Suppressor macrophage treated with lipopolysaccharide for 1 hour (primary cell): ENCODE results near the gene SH3RF3.
"Not testable (repeated sequence)": the region's sequence is repeated elsewhere in the genome, so short reads cannot be mapped to it uniquely, and the experiment has no call there.

ENCODE experiments used
- DNase-seq, 3 donors: peaks; one replicate each; pipeline ENCODE4 v3.0.0-alpha.2; 2020 to 2022

Gene SH3RF3

DNA sequence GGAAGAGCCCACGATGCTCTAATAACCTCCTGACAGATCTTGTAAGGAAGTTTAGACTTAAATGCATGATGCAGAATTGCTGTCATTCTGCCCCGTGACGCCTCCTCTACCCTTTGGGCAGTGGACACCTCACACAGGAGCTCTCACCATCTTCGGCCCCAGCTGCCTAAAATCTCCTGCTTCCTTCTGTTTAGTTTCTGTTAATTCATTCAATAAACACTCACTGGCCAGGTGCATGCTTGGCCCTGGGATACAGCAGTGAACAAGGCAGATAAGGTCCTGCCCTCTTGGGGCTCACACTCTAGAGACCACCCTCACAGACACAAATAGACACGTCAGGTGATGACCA, 403.7 kb downstream of the SH3RF3 start:
- no peak for DNase-seq

DNA sequence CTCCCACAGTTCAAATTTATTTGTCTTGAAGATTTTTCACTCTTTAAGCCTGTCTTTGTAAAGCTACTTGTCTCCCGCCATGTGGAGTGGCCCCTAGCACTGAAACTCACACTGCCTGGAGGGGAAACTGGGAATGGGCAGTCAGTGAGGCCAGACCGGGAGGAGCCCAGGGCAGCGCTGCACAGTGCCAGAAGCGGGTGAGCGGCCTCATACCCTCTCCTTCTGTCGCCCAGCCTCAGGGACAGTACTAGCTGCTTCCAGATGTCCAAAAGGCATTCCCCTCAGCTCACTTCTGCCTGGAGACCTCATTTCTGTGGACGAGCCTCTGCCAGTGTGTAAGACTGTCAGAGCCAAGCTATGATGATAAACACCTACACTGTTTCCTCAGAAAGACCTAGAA, 404.8 kb downstream of the SH3RF3 start:
- no peak for DNase-seq

DNA sequence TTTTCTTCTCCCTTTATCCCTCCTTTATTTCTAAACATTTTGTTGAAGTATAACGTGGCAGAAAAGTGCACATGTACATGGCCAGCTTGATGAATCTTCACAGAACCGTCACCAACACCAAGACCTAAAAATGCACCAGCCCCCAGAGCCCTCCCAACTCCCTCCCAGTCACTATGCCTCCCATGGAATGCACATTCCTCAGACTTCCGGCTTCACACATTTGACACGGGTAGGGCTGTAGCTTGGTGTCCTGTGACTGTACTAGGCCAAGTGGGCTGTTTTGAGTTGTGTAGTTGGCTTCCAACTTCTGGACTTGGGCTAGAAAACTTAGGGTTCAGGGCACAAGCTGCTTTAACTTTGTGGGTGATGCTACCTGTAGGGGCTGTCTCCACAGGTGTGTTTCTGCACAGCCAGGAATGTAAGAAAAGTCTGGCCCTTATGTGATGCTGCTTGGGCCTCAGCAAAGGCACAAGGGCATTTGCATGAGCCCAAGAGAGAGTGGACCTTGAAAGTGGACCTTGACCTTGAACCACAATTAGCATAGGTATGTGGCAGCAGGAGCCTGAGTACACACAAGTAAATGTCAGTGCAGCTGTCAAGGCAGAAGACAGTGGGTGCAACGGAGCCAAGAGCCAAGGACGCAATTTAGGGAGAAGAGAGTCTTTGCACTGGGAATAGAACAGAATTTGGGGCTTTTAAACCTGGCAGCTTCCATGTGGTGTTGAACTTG, 406.4 kb downstream of the SH3RF3 start:
- DNase-seq: no peak

DNA sequence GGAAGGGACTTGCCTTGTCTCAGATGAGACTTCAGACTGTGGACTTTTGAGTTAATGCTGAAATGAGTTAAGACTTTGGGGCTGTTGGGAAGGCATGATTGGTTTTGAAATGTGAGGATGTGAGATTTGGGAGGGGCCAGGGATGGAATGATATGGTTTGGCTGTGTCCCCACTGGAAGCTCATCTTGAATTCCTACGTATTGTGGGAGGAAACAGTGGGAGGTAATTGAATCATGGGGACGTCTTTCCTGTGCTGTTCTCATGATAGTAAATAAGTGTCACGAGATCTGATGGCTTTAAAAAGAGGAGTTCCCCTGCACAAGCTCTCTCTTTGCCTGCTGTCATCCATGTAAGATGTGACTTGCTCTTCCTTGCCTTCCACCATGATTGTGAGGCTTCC, 407.6 kb downstream of the SH3RF3 start:
- not testable (repeated sequence) for DNase-seq

DNA sequence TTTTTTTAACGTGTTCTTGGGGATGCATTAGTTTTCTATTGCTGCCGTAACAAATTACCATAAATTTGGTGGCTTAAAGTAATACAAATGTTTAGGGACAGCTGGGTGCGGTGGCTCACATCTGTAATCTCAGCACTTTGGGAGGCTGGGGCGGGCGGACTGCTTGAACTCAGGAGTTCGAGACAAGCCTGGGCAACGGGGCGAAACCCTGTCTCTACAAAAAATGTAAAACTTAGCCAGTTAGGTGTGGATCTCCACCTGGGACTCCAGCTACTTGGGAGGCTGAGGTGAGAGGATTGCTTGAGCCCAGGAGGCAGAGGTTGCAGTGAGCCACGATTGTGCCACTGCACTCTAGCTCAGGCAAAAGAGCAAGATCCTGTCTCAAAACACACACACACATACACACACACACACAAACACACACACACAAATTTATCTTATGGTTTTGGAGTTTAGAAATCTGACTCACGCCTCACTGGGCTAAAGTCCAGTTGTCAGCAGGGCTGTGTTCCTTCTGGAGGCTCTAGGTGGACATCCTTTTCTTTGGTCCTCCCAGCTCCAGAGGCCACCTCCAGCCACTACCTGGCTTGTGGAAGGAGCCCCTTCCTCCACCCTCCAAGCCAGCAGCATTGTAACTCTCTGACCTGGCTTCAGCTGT, 408.7 kb downstream of the SH3RF3 start:
- no peak for DNase-seq

DNA sequence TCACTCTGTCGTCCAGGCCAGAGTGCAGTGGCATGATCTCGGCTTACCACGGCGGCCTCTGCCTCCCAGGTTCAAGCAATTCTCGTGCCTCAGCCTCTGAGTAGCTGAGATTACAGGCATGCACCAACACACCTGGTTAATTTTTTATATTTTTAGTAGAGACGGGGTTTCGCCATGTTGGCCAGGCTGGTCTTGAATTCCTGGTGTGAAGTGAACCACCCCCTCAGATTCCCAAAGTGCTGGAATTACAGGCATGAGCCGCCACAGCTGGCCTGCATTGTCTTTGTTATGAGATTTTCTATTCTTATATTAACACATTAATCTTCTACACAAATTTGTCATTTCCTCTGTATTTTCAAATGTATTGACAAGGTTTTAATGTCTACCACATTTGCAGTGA, 409.5 kb downstream of the SH3RF3 start:
- DNase-seq: no peak

DNA sequence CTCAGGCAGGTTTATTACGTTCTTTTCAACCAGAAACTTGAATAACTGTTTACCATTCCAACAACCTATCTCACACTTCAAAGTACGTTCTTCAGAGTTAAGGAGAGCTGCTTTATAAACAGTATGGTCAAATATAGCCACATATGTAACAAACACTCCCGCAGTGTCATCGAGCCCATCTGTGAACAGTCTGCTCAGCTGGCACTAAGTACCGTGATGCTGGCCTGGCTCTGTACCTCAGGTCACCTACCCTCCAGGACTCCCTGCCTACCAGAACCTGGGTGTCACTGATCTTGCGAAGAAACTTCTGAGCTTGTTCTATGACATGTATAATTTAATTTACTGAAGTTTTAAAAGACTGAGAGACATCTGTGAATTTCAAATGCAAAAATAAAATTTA, 413.4 kb downstream of the SH3RF3 start:
- DNase-seq: no peak

DNA sequence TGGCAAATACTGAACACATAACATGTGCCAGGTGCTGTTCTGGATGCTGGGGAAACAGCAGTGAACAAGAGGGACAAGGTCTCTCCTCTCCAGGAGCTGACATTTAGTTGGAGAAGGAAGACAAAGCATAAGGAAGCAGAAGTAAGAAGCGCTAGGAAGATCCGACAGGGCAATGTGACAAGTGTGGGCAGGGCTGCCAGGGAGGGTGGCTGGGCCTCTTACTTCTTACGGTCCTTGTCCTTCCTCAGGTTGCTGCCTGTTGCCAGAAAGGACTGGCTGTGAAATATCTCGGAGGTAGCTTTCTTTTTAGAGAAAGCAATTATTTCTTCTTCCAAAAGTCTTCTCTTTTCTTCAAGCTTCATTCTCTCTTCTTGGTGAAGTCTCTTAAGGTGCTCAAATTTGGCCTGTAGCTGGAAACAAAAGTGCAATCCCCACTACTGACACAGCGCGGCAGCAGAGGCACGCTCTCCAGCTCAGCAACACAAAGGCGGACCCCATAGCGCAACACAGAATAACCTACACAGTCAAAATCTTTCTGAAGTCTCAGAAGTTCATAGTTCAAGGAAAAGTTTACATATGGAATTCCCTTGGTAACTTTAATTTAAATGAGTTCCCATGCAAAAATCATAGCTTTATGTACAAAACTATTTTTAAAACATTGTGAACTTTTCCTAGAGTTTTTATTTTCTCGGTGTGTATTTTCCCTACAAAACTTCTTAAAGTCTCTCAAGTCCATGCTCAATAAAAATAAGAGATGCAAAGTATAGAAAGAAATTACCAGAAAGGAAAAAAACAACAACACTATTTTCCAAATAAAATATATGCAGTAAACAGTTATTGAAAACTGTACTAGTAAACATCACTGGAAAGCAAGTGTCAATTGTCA, 417.1 kb downstream of the SH3RF3 start:
- DNase-seq: peak; percentile 64 to 73 (median 71)

DNA sequence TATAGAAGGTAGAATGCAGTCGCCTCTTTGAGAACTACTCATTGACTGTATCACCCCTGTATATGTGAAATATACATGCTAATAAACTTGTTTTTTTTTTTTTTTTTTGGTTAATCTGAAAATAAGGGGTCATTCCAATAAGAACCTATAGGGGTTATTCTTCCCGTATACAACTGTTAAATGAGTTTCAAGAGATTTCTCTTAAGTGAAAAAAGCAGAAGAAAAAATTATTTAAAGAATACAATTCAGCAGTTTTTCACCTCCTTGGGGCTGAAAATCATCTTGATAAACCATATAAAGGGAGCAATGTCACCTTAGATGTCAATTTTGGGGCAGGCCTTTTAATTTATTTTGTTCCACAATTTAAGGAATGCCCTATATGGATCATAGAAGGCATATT, 418.3 kb downstream of the SH3RF3 start:
- no peak for DNase-seq

DNA sequence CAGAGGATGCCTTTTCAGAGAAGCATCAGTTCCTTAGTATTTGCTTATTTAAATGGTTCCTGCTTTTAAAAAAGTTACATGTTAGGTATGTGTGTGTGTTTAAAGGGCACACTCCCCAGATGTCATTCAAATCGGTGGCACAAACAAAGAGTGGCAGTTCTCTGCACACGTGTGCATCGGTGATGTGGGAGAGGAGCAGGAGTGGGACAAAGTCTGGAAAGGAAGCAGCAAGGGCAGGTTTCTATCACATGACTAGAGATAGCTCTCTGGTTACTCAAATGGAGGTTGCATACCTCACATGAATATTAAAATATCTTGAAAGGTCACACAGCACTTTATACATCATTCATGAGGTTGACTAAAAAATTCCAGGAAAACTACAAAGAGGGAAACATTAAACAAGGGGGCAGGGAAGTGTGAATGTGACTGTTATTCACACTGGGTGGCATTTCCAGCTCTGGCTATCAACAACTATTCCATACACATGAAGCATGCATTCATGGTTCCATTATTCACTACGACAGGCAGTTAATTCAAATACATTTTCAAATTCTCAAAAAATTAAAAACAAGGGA, 420.1 kb downstream of the SH3RF3 start:
- no peak for DNase-seq
